ENCODE measurements around the gene GALNT13. TPM values are rescaled to one million over a fixed set of nuclear protein-coding genes. Genes with fewer than 3 reads are reported as not detected.

The GALNT13 gene
- total RNA-seq, 2 experiments from 2014 or later: 0.26 to 0.64 TPM

- DNase-seq (no peak), ATAC-seq (ENCODE audit: low read depth) (no peak)
- Mint-ChIP-seq H3K4me1 (peaks cover under 1% of the 10 kb centered on the region), H3K27ac (no peak overlapping the region), H3K4me3 (no peak overlapping the region), H3K36me3 (no peaks in the 10 kb centered on the region), H3K27me3 (no peaks in the 10 kb centered on the region), H3K9me3 (no peaks in the 10 kb centered on the region)
- POLR2A ChIA-PET: no interaction called here
These were observed 550.5 kb downstream of the GALNT13 start for GRCh38 chr2:154422251-154422650.

- Mint-ChIP-seq H3K4me1 (peaks cover 2% of the 10 kb centered on the region), H3K36me3 (no peaks in the 10 kb centered on the region), H3K27me3 (no peaks in the 10 kb centered on the region), H3K9me3 (peaks cover 3% of the 10 kb centered on the region), H3K27ac (no peak overlapping the region), H3K4me3 (no peak overlapping the region)
- DNase-seq (no peak), ATAC-seq (ENCODE audit: low read depth) (no peak)
- POLR2A ChIA-PET: no interaction called here
These were observed 554.3 kb downstream of the GALNT13 start for GRCh38 chr2:154425994-154426393.

GRCh38 chr2:154427453-154427852 is 555.7 kb downstream of the GALNT13 start:
- H3K4me3 Mint-ChIP-seq: no peak overlapping the region
- peaks cover 2% of the 10 kb centered on the region for H3K4me1 Mint-ChIP-seq
- H3K36me3 Mint-ChIP-seq: no peaks in the 10 kb centered on the region
- peaks cover 3% of the 10 kb centered on the region for H3K9me3 Mint-ChIP-seq
- peak overlapping the region; percentile 4 for H3K27ac Mint-ChIP-seq
- POLR2A ChIA-PET: no interaction called here
- ATAC-seq (ENCODE audit: low read depth) (peak; percentile 45), DNase-seq (no peak)
- no peaks in the 10 kb centered on the region for H3K27me3 Mint-ChIP-seq

- H3K4me3 Mint-ChIP-seq: no peak overlapping the region
- H3K36me3 Mint-ChIP-seq: no peaks in the 10 kb centered on the region
- ATAC-seq (ENCODE audit: low read depth) (no peak), DNase-seq (no peak)
- no peaks in the 10 kb centered on the region for H3K27me3 Mint-ChIP-seq
- peaks cover 3% of the 10 kb centered on the region for H3K9me3 Mint-ChIP-seq
- POLR2A ChIA-PET: no interaction called here
- peak overlapping the region; percentile 4 for H3K27ac Mint-ChIP-seq
- peaks cover 2% of the 10 kb centered on the region for H3K4me1 Mint-ChIP-seq
These were observed 556.3 kb downstream of the GALNT13 start for GRCh38 chr2:154428022-154428421.

- H3K27ac Mint-ChIP-seq: no peak overlapping the region
- POLR2A ChIA-PET: no interaction called here
- no peak for DNase-seq
- peaks cover 6% of the 10 kb centered on the region for H3K9me3 Mint-ChIP-seq
- peaks cover 5% of the 10 kb centered on the region for H3K4me1 Mint-ChIP-seq
- no peaks in the 10 kb centered on the region for H3K27me3 Mint-ChIP-seq
- no peaks in the 10 kb centered on the region for H3K36me3 Mint-ChIP-seq
- no peak overlapping the region for H3K4me3 Mint-ChIP-seq
- ATAC-seq (ENCODE audit: low read depth): no peak
These were observed 561.3 kb downstream of the GALNT13 start for GRCh38 chr2:154433010-154433409.

GRCh38 chr2:154437104-154437503 is 565.4 kb downstream of the GALNT13 start:
- Mint-ChIP-seq H3K27ac (no peak overlapping the region), H3K4me3 (peak overlapping the region; percentile 6)

GRCh38 chr2:154439156-154439555 is 567.4 kb downstream of the GALNT13 start:
- DNase-seq (no peak), ATAC-seq (ENCODE audit: low read depth) (no peak)
- POLR2A ChIA-PET: no interaction called here
- Mint-ChIP-seq H3K27me3 (no peaks in the 10 kb centered on the region), H3K4me1 (peaks cover 5% of the 10 kb centered on the region), H3K9me3 (peaks cover 2% of the 10 kb centered on the region), H3K27ac (no peak overlapping the region), H3K4me3 (no peak overlapping the region), H3K36me3 (no peaks in the 10 kb centered on the region)

More at GRCh38 chr2:154437104-154437503, 565.4 kb downstream of the GALNT13 start:
- no peaks in the 10 kb centered on the region for H3K36me3 Mint-ChIP-seq
- DNase-seq (no peak), ATAC-seq (ENCODE audit: low read depth) (peak; percentile 26)
- POLR2A ChIA-PET: no interaction called here
- peaks cover 3% of the 10 kb centered on the region for H3K9me3 Mint-ChIP-seq
- H3K4me1 Mint-ChIP-seq: peaks cover 5% of the 10 kb centered on the region
- H3K27me3 Mint-ChIP-seq: no peaks in the 10 kb centered on the region

GRCh38 chr2:154443919-154444318 is 572.2 kb downstream of the GALNT13 start:
- Mint-ChIP-seq H3K27ac (no peak overlapping the region), H3K4me1 (no peaks in the 10 kb centered on the region), H3K4me3 (no peak overlapping the region), H3K36me3 (no peaks in the 10 kb centered on the region), H3K9me3 (no peaks in the 10 kb centered on the region), H3K27me3 (no peaks in the 10 kb centered on the region)
- no peak for ATAC-seq (ENCODE audit: low read depth)
- POLR2A ChIA-PET: no interaction called here
- no peak for DNase-seq

- DNase-seq (no peak), ATAC-seq (ENCODE audit: low read depth) (no peak)
- H3K9me3 Mint-ChIP-seq: no peaks in the 10 kb centered on the region
- H3K4me3 Mint-ChIP-seq: no peak overlapping the region
- POLR2A ChIA-PET: no interaction called here
- H3K36me3 Mint-ChIP-seq: no peaks in the 10 kb centered on the region
- no peaks in the 10 kb centered on the region for H3K27me3 Mint-ChIP-seq
- no peaks in the 10 kb centered on the region for H3K4me1 Mint-ChIP-seq
- H3K27ac Mint-ChIP-seq: no peak overlapping the region
These were observed 574.6 kb downstream of the GALNT13 start for GRCh38 chr2:154446324-154446723.

- H3K4me3 Mint-ChIP-seq: no peak overlapping the region
- no peak for DNase-seq
- POLR2A ChIA-PET: no interaction called here
- H3K27me3 Mint-ChIP-seq: no peaks in the 10 kb centered on the region
- peaks cover 1% of the 10 kb centered on the region for H3K4me1 Mint-ChIP-seq
- ATAC-seq (ENCODE audit: low read depth): no peak
- no peaks in the 10 kb centered on the region for H3K9me3 Mint-ChIP-seq
- no peaks in the 10 kb centered on the region for H3K36me3 Mint-ChIP-seq
- H3K27ac Mint-ChIP-seq: no peak overlapping the region
These were observed 576.2 kb downstream of the GALNT13 start for GRCh38 chr2:154447727-154448418.

GRCh38 chr2:154449951-154450658 is 578.4 kb downstream of the GALNT13 start:
- Mint-ChIP-seq H3K36me3 (no peaks in the 10 kb centered on the region), H3K4me1 (peaks cover 5% of the 10 kb centered on the region), H3K4me3 (no peak overlapping the region), H3K27ac (no peak overlapping the region), H3K27me3 (no peaks in the 10 kb centered on the region), H3K9me3 (no peaks in the 10 kb centered on the region)
- POLR2A ChIA-PET: no interaction called here
- DNase-seq (no peak), ATAC-seq (ENCODE audit: low read depth) (no peak)

GRCh38 chr2:154452471-154452870 is 580.7 kb downstream of the GALNT13 start:
- H3K36me3 Mint-ChIP-seq: no peaks in the 10 kb centered on the region
- peaks cover 6% of the 10 kb centered on the region for H3K4me1 Mint-ChIP-seq
- no peaks in the 10 kb centered on the region for H3K9me3 Mint-ChIP-seq
- H3K27me3 Mint-ChIP-seq: no peaks in the 10 kb centered on the region
- no peak for ATAC-seq (ENCODE audit: low read depth)
- H3K4me3 Mint-ChIP-seq: no peak overlapping the region
- no peak for DNase-seq
- H3K27ac Mint-ChIP-seq: no peak overlapping the region
- POLR2A ChIA-PET: no interaction called here

- ATAC-seq (ENCODE audit: low read depth): no peak
- Mint-ChIP-seq H3K27ac (no peak overlapping the region), H3K4me1 (peaks cover 6% of the 10 kb centered on the region), H3K4me3 (no peak overlapping the region), H3K36me3 (no peaks in the 10 kb centered on the region), H3K9me3 (no peaks in the 10 kb centered on the region), H3K27me3 (no peaks in the 10 kb centered on the region)
- DNase-seq: no peak
- POLR2A ChIA-PET: no interaction called here
These were observed 581.3 kb downstream of the GALNT13 start for GRCh38 chr2:154452906-154453493.

- ATAC-seq (ENCODE audit: low read depth) (no peak), DNase-seq (no peak)
- Mint-ChIP-seq H3K27ac (no peak overlapping the region), H3K4me3 (no peak overlapping the region), H3K27me3 (no peaks in the 10 kb centered on the region), H3K36me3 (no peaks in the 10 kb centered on the region), H3K9me3 (no peaks in the 10 kb centered on the region), H3K4me1 (peaks cover 6% of the 10 kb centered on the region)
- POLR2A ChIA-PET: no interaction called here
These were observed 583.4 kb downstream of the GALNT13 start for GRCh38 chr2:154455166-154455565.
